ENCODE measurements around the gene MALT1.

The MALT1 gene

DNA sequence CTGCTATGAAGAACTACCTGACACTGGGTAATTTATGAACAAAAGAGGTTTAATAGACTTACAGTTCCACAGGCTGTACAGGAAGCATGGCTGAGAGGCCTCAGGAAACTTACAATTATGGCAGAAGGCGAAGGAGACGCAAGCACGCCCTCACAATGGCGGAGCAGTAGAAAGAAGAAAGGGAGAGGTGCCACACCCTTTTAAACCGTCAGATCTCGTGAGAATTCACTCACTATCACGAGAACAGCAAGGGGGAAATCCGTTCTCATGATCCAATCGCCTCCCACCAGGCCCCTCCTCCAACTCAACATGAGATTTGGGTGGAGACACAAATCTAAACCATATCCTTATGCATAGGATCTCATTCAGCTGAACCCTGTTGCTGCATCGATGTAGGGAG, 108.8 kb downstream of the MALT1 start:
- no peak overlapping the region for H3K4me3 ChIP-seq (ENCODE audit: low read depth, low read length)
- no peak for DNase-seq (ENCODE audit: low read depth)
- TF ChIP-seq, protein P1, sequence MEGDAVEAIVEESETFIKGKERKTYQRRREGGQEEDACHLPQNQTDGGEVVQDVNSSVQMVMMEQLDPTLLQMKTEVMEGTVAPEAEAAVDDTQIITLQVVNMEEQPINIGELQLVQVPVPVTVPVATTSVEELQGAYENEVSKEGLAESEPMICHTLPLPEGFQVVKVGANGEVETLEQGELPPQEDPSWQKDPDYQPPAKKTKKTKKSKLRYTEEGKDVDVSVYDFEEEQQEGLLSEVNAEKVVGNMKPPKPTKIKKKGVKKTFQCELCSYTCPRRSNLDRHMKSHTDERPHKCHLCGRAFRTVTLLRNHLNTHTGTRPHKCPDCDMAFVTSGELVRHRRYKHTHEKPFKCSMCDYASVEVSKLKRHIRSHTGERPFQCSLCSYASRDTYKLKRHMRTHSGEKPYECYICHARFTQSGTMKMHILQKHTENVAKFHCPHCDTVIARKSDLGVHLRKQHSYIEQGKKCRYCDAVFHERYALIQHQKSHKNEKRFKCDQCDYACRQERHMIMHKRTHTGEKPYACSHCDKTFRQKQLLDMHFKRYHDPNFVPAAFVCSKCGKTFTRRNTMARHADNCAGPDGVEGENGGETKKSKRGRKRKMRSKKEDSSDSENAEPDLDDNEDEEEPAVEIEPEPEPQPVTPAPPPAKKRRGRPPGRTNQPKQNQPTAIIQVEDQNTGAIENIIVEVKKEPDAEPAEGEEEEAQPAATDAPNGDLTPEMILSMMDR (IDR thresholded peaks at IDR 0.05; ENCODE audit: low read depth, low read length) = no peak
- no peak for TF ChIP-seq MYC (IDR thresholded peaks at IDR 0.05; ENCODE audit: low read depth, low read length)
- TF ChIP-seq, protein P2, sequence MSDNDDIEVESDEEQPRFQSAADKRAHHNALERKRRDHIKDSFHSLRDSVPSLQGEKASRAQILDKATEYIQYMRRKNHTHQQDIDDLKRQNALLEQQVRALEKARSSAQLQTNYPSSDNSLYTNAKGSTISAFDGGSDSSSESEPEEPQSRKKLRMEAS (IDR thresholded peaks at IDR 0.05; ENCODE audit: low read depth, low read length) = no peak

DNA sequence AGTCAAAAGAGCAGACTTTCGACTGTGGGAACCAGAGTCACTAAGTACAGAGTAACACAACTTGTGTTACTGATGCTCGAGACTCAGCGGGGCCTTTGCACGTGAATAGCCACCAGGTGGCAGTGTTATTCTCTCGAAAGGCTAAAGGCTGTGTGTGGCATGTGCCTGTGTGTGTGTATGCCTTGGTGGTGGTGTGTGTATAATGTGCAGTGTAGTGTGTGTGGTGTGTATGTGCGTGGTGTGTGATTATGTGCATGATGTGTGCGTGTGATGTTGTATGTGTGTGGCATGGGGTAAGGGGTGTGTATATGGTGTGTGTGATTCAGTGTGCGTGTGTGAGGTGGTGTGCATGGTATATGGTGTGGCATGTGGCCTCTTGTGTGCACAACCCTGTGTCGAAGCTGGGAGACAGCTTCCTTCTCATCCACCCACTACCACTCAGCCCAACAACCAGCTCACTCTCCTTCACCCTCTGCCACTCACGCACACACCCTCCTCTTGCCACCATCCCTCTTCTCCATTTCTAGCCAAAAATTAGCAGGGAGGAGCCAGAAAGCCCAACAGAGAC, 110.4 kb downstream of the MALT1 start:
- peak; percentile 73 for DNase-seq (ENCODE audit: low read depth)
- no peak overlapping the region for H3K4me3 ChIP-seq (ENCODE audit: low read depth, low read length)
- peak; percentile 39; the same call in 1 of the 2 replicates for TF ChIP-seq MYC (IDR thresholded peaks at IDR 0.05; ENCODE audit: low read depth, low read length)
- TF ChIP-seq, protein P2 (IDR thresholded peaks at IDR 0.05; ENCODE audit: low read depth, low read length) = peak; percentile 79
- TF ChIP-seq, protein P1 (IDR thresholded peaks at IDR 0.05; ENCODE audit: low read depth, low read length) = peak; percentile 76
- TF ChIP-seq POLR2A (IDR thresholded peaks at IDR 0.05; ENCODE audit: extremely low read depth, insufficient read length) = no peak

DNA sequence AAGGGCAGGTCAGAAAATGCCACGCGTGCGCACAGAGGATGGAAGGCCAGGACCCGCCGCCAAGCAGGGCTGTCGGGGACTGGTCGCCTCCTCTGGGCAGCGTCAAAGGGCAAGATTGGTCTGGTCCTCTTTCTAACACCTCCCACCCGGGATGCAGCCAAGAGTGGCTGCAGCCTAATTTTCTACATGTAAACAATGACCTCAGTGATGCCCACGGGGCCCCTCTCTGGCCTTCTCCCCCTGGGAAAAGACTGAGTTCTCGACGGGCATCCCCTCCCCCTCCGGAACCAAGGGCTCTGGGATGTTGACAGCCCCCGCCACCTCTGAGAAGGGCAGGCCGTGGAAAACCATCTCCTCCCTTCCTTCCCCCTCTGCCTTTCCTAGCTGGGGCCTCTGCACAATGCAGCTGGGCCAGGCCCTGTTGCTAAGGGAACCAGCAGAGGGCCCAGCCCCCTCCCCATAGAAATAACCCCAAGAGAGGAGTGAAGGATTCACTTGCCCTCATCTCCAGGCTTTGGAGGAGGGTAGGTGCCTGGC, 113.4 kb downstream of the MALT1 start:
- TF ChIP-seq POLR2A (IDR thresholded peaks at IDR 0.05; ENCODE audit: extremely low read depth, insufficient read length) = no peak
- TF ChIP-seq MYC (IDR thresholded peaks at IDR 0.05; ENCODE audit: low read depth, low read length) = no peak
- TF ChIP-seq, protein P2 (IDR thresholded peaks at IDR 0.05; ENCODE audit: low read depth, low read length) = no peak
- TF ChIP-seq, protein P1 (IDR thresholded peaks at IDR 0.05; ENCODE audit: low read depth, low read length) = no peak
- DNase-seq (ENCODE audit: low read depth) = no peak
- no peak overlapping the region for H3K4me3 ChIP-seq (ENCODE audit: low read depth, low read length)

DNA sequence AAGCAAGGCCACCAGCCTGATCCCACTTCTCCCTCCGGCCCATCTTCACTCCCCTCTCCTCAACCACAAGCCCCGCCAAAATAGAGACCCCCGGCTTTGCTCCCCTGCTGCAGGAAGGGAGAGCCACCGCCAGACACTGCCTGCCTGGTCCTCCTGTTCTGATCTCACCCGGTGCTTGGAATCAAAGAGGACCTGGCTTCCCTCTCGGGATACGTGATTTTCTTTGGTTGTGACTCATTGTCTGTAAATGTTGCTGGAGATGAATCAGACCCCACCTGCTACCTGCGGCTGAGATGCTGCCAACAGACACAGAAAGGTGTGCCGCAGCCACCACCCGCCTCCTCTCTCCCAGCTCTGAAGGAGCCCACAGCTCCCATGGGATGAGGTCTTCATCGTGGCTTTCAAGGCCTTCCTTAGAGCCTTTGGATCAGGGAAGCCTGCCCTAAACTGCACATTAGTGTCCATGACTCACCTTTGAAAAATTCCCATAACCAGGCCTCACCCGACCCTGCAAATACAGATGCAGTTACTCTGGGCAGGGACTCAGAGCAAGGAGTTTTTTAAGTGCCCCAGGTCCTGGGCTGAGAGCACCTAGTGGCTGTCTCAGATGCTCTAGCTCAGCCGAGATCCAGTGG, 114.0 kb downstream of the MALT1 start:
- no peak for TF ChIP-seq MYC (IDR thresholded peaks at IDR 0.05; ENCODE audit: low read depth, low read length)
- no peak for DNase-seq (ENCODE audit: low read depth)
- no peak overlapping the region for H3K4me3 ChIP-seq (ENCODE audit: low read depth, low read length)

DNA sequence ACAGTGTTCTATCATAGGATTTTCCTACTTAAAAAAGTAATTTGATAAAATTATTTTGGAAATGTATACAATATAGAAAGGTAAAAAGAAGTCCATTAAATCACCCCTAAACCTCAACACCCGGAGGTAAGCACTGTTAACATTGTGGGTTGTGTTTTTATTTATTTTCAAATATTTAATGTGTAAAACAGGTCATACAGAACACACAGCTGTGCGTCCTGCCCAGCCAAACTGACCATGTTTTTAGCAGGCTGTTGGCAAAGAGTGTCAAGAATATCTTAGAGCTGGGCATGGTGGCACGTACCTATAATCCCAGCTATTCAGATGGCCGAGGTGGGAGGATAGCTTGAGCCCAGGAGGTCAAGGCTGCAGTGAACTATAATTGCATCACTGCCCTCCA, 114.6 kb downstream of the MALT1 start:
- TF ChIP-seq, protein P1 (IDR thresholded peaks at IDR 0.05; ENCODE audit: low read depth, low read length) = no peak
- no peak for TF ChIP-seq POLR2A (IDR thresholded peaks at IDR 0.05; ENCODE audit: extremely low read depth, insufficient read length)
- TF ChIP-seq, protein P2 (IDR thresholded peaks at IDR 0.05; ENCODE audit: low read depth, low read length) = no peak
- no peak overlapping the region for H3K4me3 ChIP-seq (ENCODE audit: low read depth, low read length)
- DNase-seq (ENCODE audit: low read depth) = no peak

DNA sequence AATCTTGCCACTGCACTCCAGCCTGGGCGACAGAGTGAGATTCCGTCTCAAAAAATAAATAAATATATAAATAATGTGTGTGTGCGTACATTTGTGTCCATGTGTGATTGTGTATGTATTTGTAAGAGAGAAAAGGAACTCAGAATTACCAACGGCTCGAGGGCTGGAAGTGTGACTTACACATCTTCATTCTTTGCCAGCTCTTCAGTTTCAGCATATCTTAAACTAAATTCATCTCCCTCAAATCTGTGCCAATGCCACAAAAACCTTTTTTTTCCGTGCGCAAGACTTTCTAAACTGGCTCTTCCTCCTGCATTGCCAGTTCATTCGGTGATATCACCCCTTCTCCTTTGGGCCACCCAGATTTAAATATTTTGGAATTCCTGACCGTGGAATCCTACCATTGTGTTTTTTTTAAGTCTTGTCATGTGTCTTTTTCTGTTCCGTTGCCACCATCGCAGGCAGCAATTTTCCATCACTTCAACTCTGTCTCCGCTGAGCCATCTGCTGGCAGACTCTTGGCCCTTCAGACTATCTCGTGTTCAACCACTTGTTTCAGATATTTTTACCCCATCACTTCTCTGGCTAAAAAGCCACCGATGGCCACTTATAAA, 116.4 kb downstream of the MALT1 start:
- no peak for DNase-seq (ENCODE audit: low read depth)
- no peak overlapping the region for H3K4me3 ChIP-seq (ENCODE audit: low read depth, low read length)
- no peak for TF ChIP-seq MYC (IDR thresholded peaks at IDR 0.05; ENCODE audit: low read depth, low read length)
- TF ChIP-seq POLR2A (IDR thresholded peaks at IDR 0.05; ENCODE audit: extremely low read depth, insufficient read length) = no peak
- TF ChIP-seq, protein P2 (IDR thresholded peaks at IDR 0.05; ENCODE audit: low read depth, low read length) = no peak
- TF ChIP-seq, protein P1 (IDR thresholded peaks at IDR 0.05; ENCODE audit: low read depth, low read length) = no peak

All from NB4 (cell line).